ENCODE results near the gene TRIM40. TPM values are rescaled to one million over a fixed set of nuclear protein-coding genes. Genes with fewer than 3 reads are reported as not detected.

TRIM40 gene
- total RNA-seq, 1 experiment from 2014 or later, result not detected

- ChIA-PET CTCF (interaction anchor here (0.8 kb wide), 1 partner anchor 14 kb away, joined by 4 read pairs; no protein-coding TSS in a partner anchor), RAD21 (ENCODE audit: low non-redundant PET in 1 of 2, low total read pairs in 2 of 2, uncharacterized antibody in 2 of 2, unreplicated experiment in 2 of 2) (no interaction called here), POLR2A (no interaction called here)
- DNase-seq (ENCODE audit: low read depth, low spot score) (no peak), ATAC-seq (no peak)
- Histone ChIP-seq H3K9me2 (ENCODE audit: insufficient read depth) (no peaks in the 10 kb centered on the region), H3K27ac (ENCODE audit: low read depth, low read length) (no peak overlapping the region), H3K79me2 (ENCODE audit: insufficient read depth, low read length) (no peaks in the 10 kb centered on the region), H3K4me2 (ENCODE audit: low read length) (no peak overlapping the region), H2AFZ (ENCODE audit: low read depth, low read length, poor library complexity, severe bottlenecking) (no peak overlapping the region), H3K27me3 (ENCODE audit: insufficient read depth, low read length) (no peaks in the 10 kb centered on the region), H3K9me3 (ENCODE audit: control insufficient read depth in 1 of 2, insufficient read depth in 1 of 2, low read depth in 1 of 2, low read length in 2 of 2) (no peaks in the 10 kb centered on the region), H3K36me3 (ENCODE audit: control insufficient read depth in 1 of 2, insufficient read depth in 2 of 2, low read length in 2 of 2) (no peaks in the 10 kb centered on the region), H4K20me1 (ENCODE audit: insufficient read depth) (no peaks in the 10 kb centered on the region), H3K4me1 (ENCODE audit: control insufficient read depth in 1 of 2, insufficient read depth in 2 of 2, low read length in 2 of 2) (no peaks in the 10 kb centered on the region), H3K9ac (ENCODE audit: low read length) (no peak overlapping the region), H3K4me3 (replicated peaks in 1 of 2; ENCODE audit: low read depth in 1 of 2, low read length in 2 of 2) (no peak overlapping the region)
- BruUV-seq (replicated peaks), result no TSS peak
- no peak for TF ChIP-seq ZFX (IDR thresholded peaks at IDR 0.05)
- no peak for TF ChIP-seq CEBPB (IDR thresholded peaks at IDR 0.05; ENCODE audit: low read depth)
- no peak for TF ChIP-seq ZBTB33 (IDR thresholded peaks at IDR 0.05; ENCODE audit: extremely low read depth, insufficient replicate concordance, low read length)
- no peak for TF ChIP-seq FOSL1 (IDR thresholded peaks at IDR 0.05; ENCODE audit: low read depth)
- no peak for TF ChIP-seq RAD21 (IDR thresholded peaks at IDR 0.05; ENCODE audit: low read depth)
- TF ChIP-seq SRF (IDR thresholded peaks at IDR 0.05; ENCODE audit: low read depth), result no peak
- TF ChIP-seq MAX (IDR thresholded peaks at IDR 0.05), result no peak
- TF ChIP-seq EGR1 (IDR thresholded peaks at IDR 0.05; ENCODE audit: low read depth), result no peak
- no peak for TF ChIP-seq EZH2phosphoT487 (IDR thresholded peaks at IDR 0.05; ENCODE audit: borderline replicate concordance)
- TF ChIP-seq REST (IDR thresholded peaks at IDR 0.05; ENCODE audit: low read depth), result no peak
- no peak for TF ChIP-seq EZH2 (IDR thresholded peaks at IDR 0.05)
- no peak for TF ChIP-seq ZNF274 (IDR thresholded peaks at IDR 0.05; ENCODE audit: low read depth, low read length)
- TF ChIP-seq SIN3A (IDR thresholded peaks at IDR 0.05; ENCODE audit: low read depth), result no peak
- TF ChIP-seq ATF3 (IDR thresholded peaks at IDR 0.05), result no peak
- no peak for TF ChIP-seq JUND (IDR thresholded peaks at IDR 0.05)
- TF ChIP-seq ELF1 (IDR thresholded peaks at IDR 0.05; ENCODE audit: borderline replicate concordance, low read depth), result no peak
- TF ChIP-seq POLR2AphosphoS5 (IDR thresholded peaks at IDR 0.05; ENCODE audit: low read depth, low read length), result no peak
- no peak for TF ChIP-seq SP1 (IDR thresholded peaks at IDR 0.05; ENCODE audit: low read depth)
- no peak for TF ChIP-seq POLR2A (IDR thresholded peaks at IDR 0.05; ENCODE audit: borderline replicate concordance, extremely low read depth, insufficient read depth, insufficient read length)
- TF ChIP-seq YY1 (IDR thresholded peaks at IDR 0.05; ENCODE audit: extremely low read depth, insufficient replicate concordance, low read depth, low read length), result no peak
- intact Hi-C loops (cut with micrococcal nuclease), result no loop called here
These were observed 8.9 kb downstream of the TRIM40 start for GRCh38 chr6:30144811-30145210.

All from HCT116 (cell line).